GM12878 (cell line): Measurements from ENCODE around the gene LEF1. TPM values are rescaled to one million over a fixed set of nuclear protein-coding genes. Genes with fewer than 3 reads are reported as not detected.

ENCODE experiments used
- ATAC-seq: fragments of 200-7000 bp; cut with Tn5 transposase; 3 replicates; pipeline ENCODE4 v1.9.1; 2020; ENCODE audit warnings: mild to moderate bottlenecking, moderate library complexity
- BruUV-seq: library from RNA; stranded (reverse); fragments of 400-500 nt; replicated peaks from 2 replicates; lab custom pipeline; 2021; lab: Mats Ljungman, UMichigan
- CTCF ChIA-PET: fragments of 300-600 bp; sonication (Branson Sonifier 250); formaldehyde crosslinking; extraction: SDS; loops from one replicate; lab custom pipeline; 2021; ENCODE audit warnings: inconsistent platforms; lab: Yijun Ruan, JAX
- POLR2A ChIA-PET: fragments of 350-600 bp; formaldehyde crosslinking; extraction: SDS; loops from one replicate; lab custom pipeline; 2021; ENCODE audit warnings: inconsistent platforms; lab: Charles Lee
- RAD21 ChIA-PET: fragments of 300-600 bp; sonication (Branson Sonifier 250); formaldehyde crosslinking; loops from one replicate; lab custom pipeline; 2023; ENCODE audit warnings: antibody characterized with exemption; ENCODE audit not compliant: unreplicated experiment; lab: Charles Lee
- SMC1A ChIA-PET: fragments of 300-600 bp; sonication (Branson Sonifier 250); formaldehyde crosslinking; loops from one replicate; lab custom pipeline; 2023; ENCODE audit not compliant: unreplicated experiment, uncharacterized antibody; lab: Charles Lee
- DNase-seq: peaks from one replicate; pipeline ENCODE4 v3.0.0-alpha.2; 2011; ENCODE audit warnings: low read depth, low spot score
- FAIRE-seq: peaks from 3 replicates; lab custom pipeline; 2011; peaks lifted over from hg19 to GRCh38; lab: Jason Lieb, UNC
- H2AFZ ChIP-seq: 2 replicates; pipeline ENCODE4 v1.6.0; 2011; ENCODE audit warnings: low read depth, low read length, control low read depth; ENCODE audit not compliant: control insufficient read depth
- H3K27ac ChIP-seq: 2 replicates; pipeline ENCODE4 v1.5.1; 2011; ENCODE audit warnings: control low read depth; ENCODE audit not compliant: control insufficient read depth, insufficient read depth
- H3K27me3 ChIP-seq, 2 experiments: replicated peaks in 1 of 2; 2 replicates each; pipeline versions ENCODE4 v1.6.0 to v1.6.1; 2011; ENCODE audit warnings: low read length in 1 of 2; ENCODE audit not compliant: control insufficient read depth in 2 of 2, insufficient read depth in 2 of 2
- H3K36me3 ChIP-seq, 2 experiments: 2 replicates each; pipeline ENCODE4 v1.5.1; 2011; ENCODE audit warnings: low read length in 1 of 2; ENCODE audit not compliant: control insufficient read depth in 2 of 2, insufficient read depth in 2 of 2
- H3K4me1 ChIP-seq: 2 replicates; pipeline ENCODE4 v1.6.1; 2011; ENCODE audit warnings: mild to moderate bottlenecking, low read length, moderate library complexity, mixed read lengths; ENCODE audit not compliant: control insufficient read depth, insufficient read depth
- H3K4me2 ChIP-seq: 2 replicates; pipeline ENCODE4 v1.6.0; 2011; ENCODE audit warnings: control low read depth; ENCODE audit not compliant: control insufficient read depth, insufficient read depth
- H3K4me3 ChIP-seq: fragments of 200-600 bp; sonication (generic); 2 replicates; pipeline ENCODE4 v1.5.1; 2016
- H3K79me2 ChIP-seq: 2 replicates; pipeline ENCODE4 v1.6.0; 2011; ENCODE audit warnings: low read length; ENCODE audit not compliant: control insufficient read depth, insufficient read depth
- H3K9ac ChIP-seq: 2 replicates; pipeline ENCODE4 v1.8.0; 2011; ENCODE audit warnings: low read length, control low read depth, mixed read lengths; ENCODE audit not compliant: control insufficient read depth, insufficient read depth
- H3K9me3 ChIP-seq: replicated peaks from 3 replicates; pipeline ENCODE4 v1.5.1; 2011; ENCODE audit warnings: mild to moderate bottlenecking, low read length; ENCODE audit not compliant: control insufficient read depth, insufficient read depth
- H4K20me1 ChIP-seq: 2 replicates; pipeline ENCODE4 v1.6.0; 2011; ENCODE audit not compliant: control insufficient read depth, insufficient read depth
- E2F4 ChIP-seq: IDR thresholded peaks from 2 replicates; pipeline ENCODE4 v1.6.1; 2012; ENCODE audit warnings: low read depth, low read length, improper control_type of control experiment
- E2F8 ChIP-seq: fragments of 450-650 bp; IDR thresholded peaks from 2 replicates; pipeline ENCODE4 v1.6.1; 2018; ENCODE audit warnings: mild to moderate bottlenecking, low read depth, moderate library complexity; ENCODE audit not compliant: partially characterized antibody
- NR2F1 ChIP-seq: fragments of 450-650 bp; conservative IDR thresholded peaks from 2 replicates; pipeline ENCODE4 v1.6.1; 2017; ENCODE audit warnings: mild to moderate bottlenecking
- PBX3 ChIP-seq: IDR thresholded peaks from 2 replicates; pipeline ENCODE4 v1.6.1; 2011; ENCODE audit warnings: mild to moderate bottlenecking, low read depth, low read length, moderate library complexity; ENCODE audit not compliant: insufficient replicate concordance
- SMAD5 ChIP-seq: IDR thresholded peaks from 2 replicates; pipeline ENCODE4 v1.6.1; 2016; ENCODE audit warnings: antibody characterized with exemption, low read depth
- ZNF274 ChIP-seq: IDR thresholded peaks from one replicate; pipeline ENCODE4 v1.8.0; 2011; ENCODE audit not compliant: insufficient read length, insufficient read depth
- ZNF687 ChIP-seq: fragments of 450-650 bp; IDR thresholded peaks from 2 replicates; pipeline ENCODE4 v1.6.1; 2017; ENCODE audit warnings: mild to moderate bottlenecking, moderate library complexity
- WGBS: methylation state at CpG from one replicate; pipeline ENCODE4 v1.1.6; 2016; ENCODE audit warnings: low lambda C conversion rate; ENCODE audit not compliant: insufficient replicate concordance, insufficient coverage; ENCODE audit errors: missing lambda C conversion rate; 5-methylcytosine and 5-hydroxymethylcytosine counted together
- in situ Hi-C: fragments of 300-500 bp; cut with MboI; formaldehyde crosslinking; loops from 9 replicates; pipeline ENCODE4 v1.14.3; 2018; ENCODE audit warnings: mixed read lengths
- intact Hi-C: fragments of 100-400 bp; cut with micrococcal nuclease; formaldehyde crosslinking; loops from one replicate; pipeline ENCODE4 v1.14.2; 2022; ENCODE audit not compliant: unreplicated experiment
- polyA plus RNA-seq, 11 experiments: library from polyadenylated mRNA; depleted of rRNA in 4 of 11; unstranded in 6 of 11; stranded (reverse) in 5 of 11; fragments of >200 nt; fragmentation: Nextera tagmentation in 4 of 11; fragmentation: Illumina TruSeq in 1 of 11; extraction: Ambion mirVana in 4 of 11; extraction: Trizol in 1 of 11; gene quantifications; 1 replicate in 1 of 11; 2 replicates in 10 of 11; pipeline versions ENCODE4 v1.2.1 to v1.2.3, GENCODE V29; 2011 to 2016; ENCODE audit warnings: inconsistent platforms in 2 of 11, missing spikeins in 2 of 11, low read depth in 1 of 11
- total RNA-seq, 4 experiments: library from RNA; depleted of rRNA in 3 of 4; stranded (reverse); fragments of >200 nt in 3 of 4; fragmentation: Illumina TruSeq in 1 of 4; extraction: Trizol in 1 of 4; gene quantifications; 2 replicates each; pipeline versions ENCODE4 v1.2.1 to v1.2.3, GENCODE V29; 2013 to 2021

Gene LEF1
- total and polyA plus RNA-seq, 10 of the 15 experiments (the other 5 are each of a cell fraction or from before 2014, with no cell fraction given) = 10.2 to 38.1 (median 19.5) TPM

- H4K20me1 ChIP-seq = no peaks in the 10 kb centered on the region
- intact Hi-C loops (no loop called here), in situ Hi-C loops (no loop called here)
- no peak for ATAC-seq
- DNase-seq = no peak
- H3K36me3 ChIP-seq = no peaks in the 10 kb centered on the region
- H3K9ac ChIP-seq = no peak overlapping the region
- TF ChIP-seq NR2F1 = no peak
- TF ChIP-seq PBX3 = no peak
- no peak for TF ChIP-seq E2F4
- TF ChIP-seq ZNF687 = no peak
- no peak for TF ChIP-seq ZNF274
- TF ChIP-seq E2F8 = no peak
- no peak for TF ChIP-seq SMAD5
- RAD21 ChIA-PET = no interaction called here
- no peak overlapping the region for H3K27ac ChIP-seq
- no TSS peak for BruUV-seq
- no peaks in the 10 kb centered on the region for H3K79me2 ChIP-seq
- H2AFZ ChIP-seq = no peak overlapping the region
- FAIRE-seq = no peak
- no peak overlapping the region for H3K4me3 ChIP-seq
- 100% methylated on average over 1 of the region's 1 CpG for whole genome bisulfite sequencing
- CTCF ChIA-PET = interaction anchor here (0.7 kb wide), 1 partner anchor 11 kb away, joined by 3 read pairs; no protein-coding TSS in a partner anchor
- no peaks in the 10 kb centered on the region for H3K9me3 ChIP-seq
- H3K4me2 ChIP-seq = no peak overlapping the region
- H3K4me1 ChIP-seq = no peaks in the 10 kb centered on the region
- POLR2A ChIA-PET = no interaction called here
- SMC1A ChIA-PET = interaction anchor here (1.1 to 1.8 kb wide), 2 partner anchors 14 to 18 kb away, joined by 3 to 5 read pairs; no protein-coding TSS in a partner anchor
- H3K27me3 ChIP-seq = peaks cover 0 to 2% of the 10 kb centered on the region in 2 experiments; a peak in 1 of 4 replicates
Observed at GRCh38 chr4:108099838-108100237, 68.9 kb downstream of the LEF1 start.
